ACC112 (cell line): ENCODE data around the gene GAS2L3.
"Not testable (repeated sequence)": the region's sequence is repeated elsewhere in the genome, so short reads cannot be mapped to it uniquely, and the experiment has no call there.

Experiments used
- H2AFZ ChIP-seq: fragments of 200-600 bp; sonication (generic); one replicate; pipeline ENCODE4 v1.6.0; 2017; ENCODE audit warnings: antibody characterized with exemption, low read length; ENCODE audit not compliant: unreplicated experiment
- H3K27ac ChIP-seq: fragments of 200-600 bp; sonication (generic); 2 replicates; pipeline ENCODE4 v1.5.1; 2014; ENCODE audit warnings: low read depth, mild to moderate bottlenecking, antibody characterized with exemption, low read length, moderate library complexity
- H3K27me3 ChIP-seq: fragments of 200-600 bp; sonication (generic); 2 replicates; pipeline ENCODE4 v1.6.1; 2014; ENCODE audit warnings: mild to moderate bottlenecking, antibody characterized with exemption, low read length, moderate library complexity, mixed read lengths; ENCODE audit not compliant: insufficient read depth
- H3K36me3 ChIP-seq: fragments of 200-600 bp; sonication (generic); 2 replicates; pipeline ENCODE4 v1.6.1; 2016; ENCODE audit warnings: mild to moderate bottlenecking, antibody characterized with exemption, low read length, moderate library complexity, mixed read lengths; ENCODE audit not compliant: insufficient read depth
- H3K4me1 ChIP-seq: fragments of 200-600 bp; sonication (generic); one replicate; pipeline ENCODE4 v1.6.1; 2016; ENCODE audit warnings: low read length, mixed read lengths; ENCODE audit not compliant: insufficient read depth, unreplicated experiment, control insufficient read depth
- H3K4me3 ChIP-seq: fragments of 200-600 bp; sonication (generic); 2 replicates; pipeline ENCODE4 v1.5.1; 2014; ENCODE audit warnings: mild to moderate bottlenecking, low read depth, low read length
- H3K79me2 ChIP-seq: fragments of 200-600 bp; sonication (generic); one replicate; pipeline ENCODE4 v1.6.0; 2016; ENCODE audit warnings: low read length; ENCODE audit not compliant: control insufficient read depth, unreplicated experiment, insufficient read depth

GAS2L3 gene

DNA sequence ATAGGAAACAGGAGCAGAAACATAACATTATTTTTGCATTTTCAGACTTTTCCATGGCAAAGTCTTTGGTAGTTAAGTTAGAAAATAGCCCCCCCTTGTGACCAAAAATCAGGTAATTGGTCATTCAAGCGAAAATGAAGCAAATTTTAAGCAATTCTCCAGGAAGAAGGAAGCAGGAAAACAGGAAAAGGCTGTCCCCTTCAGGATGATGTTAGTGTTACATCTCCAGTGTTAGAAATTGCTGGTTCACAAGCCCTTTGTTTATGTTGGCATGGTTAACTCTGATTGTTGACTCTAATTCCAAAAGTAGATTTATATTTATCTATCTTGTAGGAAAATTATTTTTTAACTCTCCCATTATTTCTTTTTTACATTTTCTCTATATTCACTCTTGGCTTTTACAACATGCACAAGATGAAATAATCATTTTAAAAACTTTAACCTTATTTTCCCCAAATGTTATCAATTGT is 18.8 kb upstream of the GAS2L3 start:
- Histone ChIP-seq H3K36me3 (no peaks in the 10 kb centered on the region), H2AFZ (no peak overlapping the region), H3K79me2 (no peaks in the 10 kb centered on the region), H3K27me3 (no peaks in the 10 kb centered on the region; the same call in 1 of the 2 replicates), H3K4me1 (no peaks in the 10 kb centered on the region), H3K27ac (no peak overlapping the region), H3K4me3 (no peak overlapping the region)

DNA sequence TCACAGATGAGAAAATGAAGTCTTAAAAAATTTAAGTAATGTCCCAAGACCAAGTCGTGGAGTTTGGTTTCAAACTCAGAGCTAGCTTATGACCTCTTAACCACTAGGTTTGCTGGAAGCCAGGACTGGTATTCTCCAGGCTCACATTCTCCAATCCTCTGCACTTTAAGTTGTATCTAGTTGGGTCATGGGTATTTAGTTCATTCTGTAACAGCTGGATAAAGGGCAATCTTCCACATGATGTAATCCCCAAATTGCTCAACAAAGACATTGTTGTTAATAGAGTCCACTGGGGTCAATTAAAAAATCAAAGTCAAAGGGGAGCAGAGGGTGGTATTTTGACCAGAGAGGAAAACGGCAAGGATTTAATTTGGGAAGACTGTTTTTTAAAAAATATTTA is 17.8 kb upstream of the GAS2L3 start:
- H3K27ac ChIP-seq, result no peak overlapping the region
- no peaks in the 10 kb centered on the region for H3K36me3 ChIP-seq
- no peaks in the 10 kb centered on the region for H3K79me2 ChIP-seq
- no peak overlapping the region for H2AFZ ChIP-seq
- H3K4me1 ChIP-seq, result no peaks in the 10 kb centered on the region
- H3K4me3 ChIP-seq, result no peak overlapping the region
- no peaks in the 10 kb centered on the region for H3K27me3 ChIP-seq

DNA sequence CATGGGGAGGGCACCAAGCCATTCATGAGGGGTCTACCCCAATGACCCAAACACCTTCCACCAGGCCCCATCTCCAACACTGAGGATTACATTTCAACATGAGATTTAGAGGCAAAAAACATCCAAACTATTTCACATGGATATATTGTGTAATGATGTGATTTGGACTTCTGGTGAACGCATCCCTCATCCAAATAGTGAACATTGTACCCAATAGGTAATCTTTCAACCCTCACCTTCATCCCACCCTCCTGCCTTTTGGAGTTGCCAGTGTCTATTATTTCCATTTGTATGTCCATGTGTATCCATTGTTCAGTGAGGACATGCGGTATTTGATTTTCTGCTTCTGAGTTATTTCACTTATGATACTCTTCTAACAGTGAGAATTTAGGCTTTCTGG is 16.1 kb upstream of the GAS2L3 start:
- Histone ChIP-seq H2AFZ (no peak overlapping the region), H3K79me2 (no peaks in the 10 kb centered on the region), H3K4me1 (no peaks in the 10 kb centered on the region), H3K36me3 (no peaks in the 10 kb centered on the region), H3K27ac (no peak overlapping the region), H3K4me3 (no peak overlapping the region), H3K27me3 (no peaks in the 10 kb centered on the region)

DNA sequence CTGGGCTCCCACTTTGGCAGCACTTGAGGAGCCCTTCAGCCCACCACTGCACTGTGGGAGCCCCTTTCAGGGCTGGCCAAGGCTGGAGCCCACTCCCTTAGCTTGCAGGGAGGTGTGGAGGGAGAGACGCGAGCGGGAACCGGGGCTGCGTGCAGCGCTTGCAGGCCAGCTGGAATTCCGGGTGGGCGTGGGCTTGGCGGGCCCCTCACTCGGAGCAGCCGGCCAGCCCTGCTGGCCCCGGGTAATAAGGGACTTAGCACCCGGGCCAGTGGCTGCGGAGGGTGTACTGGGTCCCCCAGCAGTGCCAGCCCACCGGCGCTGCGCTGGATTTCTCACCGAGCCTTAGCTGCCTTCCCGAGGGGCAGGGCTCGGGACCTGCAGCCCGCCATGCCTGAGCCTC is 14.2 kb upstream of the GAS2L3 start:
- not testable (repeated sequence) for H3K4me3 ChIP-seq, H3K4me1 ChIP-seq, H2AFZ ChIP-seq, H3K79me2 ChIP-seq, H3K36me3 ChIP-seq, H3K27ac ChIP-seq
- H3K27me3 ChIP-seq, result peaks cover 11% of the 10 kb centered on the region; the same call in 1 of the 2 replicates

DNA sequence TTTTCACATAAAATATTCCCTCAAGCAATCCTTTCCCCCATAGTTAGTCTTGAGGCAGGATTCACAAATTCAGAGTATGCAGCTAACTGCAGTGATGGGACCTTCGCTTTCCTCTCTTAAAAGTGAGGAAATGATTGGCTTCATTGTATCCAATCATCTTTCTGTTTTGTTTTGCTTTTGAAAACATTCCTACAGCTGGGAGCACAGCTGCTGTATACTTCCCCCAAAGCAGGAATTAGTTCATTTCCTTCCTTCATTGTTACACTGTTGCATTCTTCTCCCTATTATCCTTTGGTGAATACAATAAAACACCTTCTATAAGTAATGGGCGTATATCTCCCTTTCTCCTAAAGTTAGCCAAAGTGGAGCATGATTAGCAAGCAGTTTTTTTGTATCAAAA is 9.4 kb upstream of the GAS2L3 start:
- peaks cover 6% of the 10 kb centered on the region for H3K4me1 ChIP-seq
- no peak overlapping the region for H3K27ac ChIP-seq
- H2AFZ ChIP-seq, result no peak overlapping the region
- H3K79me2 ChIP-seq, result no peaks in the 10 kb centered on the region
- no peak overlapping the region for H3K4me3 ChIP-seq
- H3K27me3 ChIP-seq, result peaks cover 13% of the 10 kb centered on the region; the same call in 1 of the 2 replicates
- H3K36me3 ChIP-seq, result no peaks in the 10 kb centered on the region

DNA sequence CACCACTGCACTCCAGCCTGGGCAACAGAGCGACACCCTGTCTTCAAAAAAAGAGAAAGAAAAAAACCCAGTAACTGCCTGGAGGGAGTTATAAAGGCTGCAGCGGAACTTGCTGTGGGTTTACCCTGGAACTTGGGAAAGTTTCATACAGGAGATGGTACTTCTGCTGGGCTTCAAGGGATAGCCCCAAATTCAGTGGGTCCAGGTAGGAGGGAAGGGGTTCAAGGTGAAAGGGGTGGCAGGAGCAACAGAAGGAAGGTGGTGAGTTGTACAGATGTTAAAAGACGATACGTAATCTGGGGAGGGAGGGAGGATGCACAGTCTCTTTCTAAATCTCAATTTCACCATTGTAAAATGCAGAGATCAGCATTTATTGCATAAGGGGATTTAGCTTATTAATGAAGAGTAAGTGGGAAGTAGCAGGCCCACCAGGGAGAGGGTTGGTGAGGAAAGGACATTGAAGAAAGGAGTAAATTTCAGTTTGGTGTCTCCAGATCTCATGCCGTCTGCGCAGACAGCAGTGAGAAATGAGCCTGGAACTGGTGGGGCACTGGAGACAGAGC is 8.5 kb upstream of the GAS2L3 start:
- Histone ChIP-seq H2AFZ (no peak overlapping the region), H3K36me3 (no peaks in the 10 kb centered on the region), H3K27ac (no peak overlapping the region), H3K4me1 (peaks cover 6% of the 10 kb centered on the region), H3K79me2 (no peaks in the 10 kb centered on the region), H3K27me3 (peaks cover 13% of the 10 kb centered on the region; the same call in 1 of the 2 replicates), H3K4me3 (no peak overlapping the region)

DNA sequence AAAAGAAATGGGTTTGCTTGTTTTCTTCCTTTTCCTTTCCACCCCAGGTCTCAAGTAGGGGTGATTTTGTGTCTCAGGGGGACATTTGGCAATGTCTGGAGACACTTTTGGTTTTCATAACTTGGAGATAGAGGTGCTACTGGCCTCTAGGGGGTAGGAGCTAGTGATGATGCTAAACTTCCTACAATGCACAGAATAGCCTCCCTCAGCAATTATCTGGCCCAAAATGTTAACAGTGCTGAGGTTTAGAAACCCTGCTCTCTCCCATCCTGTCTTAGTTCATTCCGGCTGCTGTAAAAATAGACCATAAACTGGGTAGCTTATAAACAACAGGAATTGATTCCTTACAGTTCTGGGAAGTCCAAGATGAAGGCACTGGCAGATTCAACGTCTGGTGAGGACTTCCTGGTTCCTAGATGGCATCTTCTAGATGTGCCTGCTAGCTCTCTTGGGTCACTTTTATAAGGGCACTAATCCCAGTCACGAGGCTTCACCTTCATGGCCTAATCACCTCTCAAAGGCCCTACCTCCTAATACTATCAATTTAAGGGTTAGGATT is 7.4 kb upstream of the GAS2L3 start:
- Histone ChIP-seq H3K4me1 (peaks cover 6% of the 10 kb centered on the region), H3K27ac (no peak overlapping the region), H2AFZ (no peak overlapping the region), H3K4me3 (no peak overlapping the region), H3K36me3 (no peaks in the 10 kb centered on the region), H3K27me3 (peaks cover 13% of the 10 kb centered on the region; the same call in 1 of the 2 replicates), H3K79me2 (no peaks in the 10 kb centered on the region)

DNA sequence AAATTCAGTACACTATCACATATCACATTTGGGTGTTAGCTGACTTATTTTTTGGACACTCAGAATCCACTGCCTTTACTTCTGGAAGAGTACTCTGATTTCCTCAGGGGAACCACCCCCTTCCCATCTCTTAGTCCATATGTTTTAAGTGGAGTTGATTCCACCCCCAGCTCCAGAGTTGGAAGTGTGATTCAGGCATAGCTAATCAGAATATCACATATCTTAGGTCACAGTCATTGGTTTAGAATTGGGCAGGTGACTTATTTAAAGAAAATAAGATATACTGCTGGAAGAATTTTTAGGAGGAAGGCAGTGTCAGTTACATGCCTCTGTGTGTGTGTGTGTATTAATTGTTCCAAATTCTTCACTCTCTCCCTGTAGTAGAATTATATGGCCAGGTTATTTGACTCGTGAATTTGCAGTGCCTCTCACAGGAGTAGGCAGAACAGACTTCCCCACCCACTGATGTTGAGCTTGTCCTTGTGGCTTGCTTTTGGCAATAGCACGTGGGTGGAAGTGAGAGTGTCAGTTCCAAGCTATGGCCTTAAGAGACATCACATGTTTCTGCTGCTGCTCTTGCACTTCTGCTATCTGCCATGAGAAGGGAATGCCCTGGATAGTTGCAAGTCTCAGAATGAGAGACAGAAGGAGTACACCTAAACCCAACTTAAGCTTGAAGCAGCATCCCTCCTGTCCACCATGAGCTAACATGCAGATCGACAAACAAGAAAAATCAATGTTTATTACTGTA is 6.4 kb upstream of the GAS2L3 start:
- no peaks in the 10 kb centered on the region for H3K36me3 ChIP-seq
- no peak overlapping the region for H3K4me3 ChIP-seq
- H2AFZ ChIP-seq, result no peak overlapping the region
- no peak overlapping the region for H3K27ac ChIP-seq
- H3K4me1 ChIP-seq, result peaks cover 6% of the 10 kb centered on the region
- peaks cover 13% of the 10 kb centered on the region; the same call in 1 of the 2 replicates for H3K27me3 ChIP-seq
- H3K79me2 ChIP-seq, result no peaks in the 10 kb centered on the region

DNA sequence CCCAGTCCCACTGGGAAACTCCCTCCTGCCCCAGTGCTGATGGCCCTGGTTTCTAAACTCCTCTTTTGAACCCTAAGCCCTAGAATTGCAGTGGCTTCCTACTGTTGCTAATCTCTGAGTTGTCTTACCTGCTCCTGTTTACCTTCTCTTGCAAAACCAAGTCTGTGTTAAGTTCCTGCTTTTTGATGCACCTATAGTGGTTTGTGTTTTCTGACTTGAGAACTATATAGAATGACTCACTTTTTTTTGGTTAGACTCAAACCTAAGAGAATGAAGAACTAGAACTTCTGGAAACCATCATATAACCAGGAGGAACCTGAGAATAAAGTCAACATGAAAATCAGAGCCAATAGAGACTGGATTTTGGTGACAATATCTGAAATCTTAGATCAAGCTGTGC is 5.5 kb upstream of the GAS2L3 start:
- Histone ChIP-seq H2AFZ (no peak overlapping the region), H3K27ac (no peak overlapping the region), H3K4me3 (no peak overlapping the region), H3K4me1 (peaks cover 6% of the 10 kb centered on the region), H3K79me2 (no peaks in the 10 kb centered on the region), H3K27me3 (peaks cover 12% of the 10 kb centered on the region; the same call in 1 of the 2 replicates), H3K36me3 (no peaks in the 10 kb centered on the region)

DNA sequence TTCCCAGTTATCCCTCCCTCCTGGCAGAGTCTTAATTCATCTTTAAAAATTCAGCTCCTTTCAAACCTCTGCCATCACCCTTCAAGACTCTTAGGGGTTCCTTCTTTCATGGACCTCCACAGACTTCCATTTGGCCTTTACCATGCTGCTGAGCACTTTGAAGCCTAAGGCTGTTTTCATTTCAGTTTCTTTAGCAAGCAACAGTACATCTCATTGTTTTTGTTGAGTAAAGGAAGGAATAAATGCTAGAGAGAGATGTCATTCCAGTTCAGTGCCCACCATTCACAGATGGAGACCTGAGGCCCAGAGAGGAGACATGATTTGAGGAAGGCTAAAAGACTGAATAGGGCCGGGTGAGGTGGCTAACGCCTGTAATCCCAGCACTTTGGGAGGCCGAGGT is 1.3 kb upstream of the GAS2L3 start:
- Histone ChIP-seq H3K36me3 (no peaks in the 10 kb centered on the region), H3K27ac (no peak overlapping the region), H2AFZ (no peak overlapping the region), H3K79me2 (peaks cover 26% of the 10 kb centered on the region), H3K4me1 (peaks cover 23% of the 10 kb centered on the region), H3K27me3 (0 out of 2 replicates have a peak, but pooled peaks cover 3% of the 10 kb centered on the region), H3K4me3 (no peak overlapping the region)
